Fibroblast of skin of left quadriceps (primary cell): ENCODE results near the gene MREG.
"Not testable (repeated sequence)": the region's sequence is repeated elsewhere in the genome, so short reads cannot be mapped to it uniquely, and the experiment has no call there.

ENCODE experiments used
- DNase-seq, 2 experiments: peaks; one replicate each; pipeline ENCODE4 v3.0.0-alpha.2; 2013; ENCODE audit warnings: low read depth in 2 of 2

Gene MREG

GRCh38 chr2:215961981-215962380 is 51.4 kb downstream of the MREG start:
- DNase-seq, result no peak

DNA sequence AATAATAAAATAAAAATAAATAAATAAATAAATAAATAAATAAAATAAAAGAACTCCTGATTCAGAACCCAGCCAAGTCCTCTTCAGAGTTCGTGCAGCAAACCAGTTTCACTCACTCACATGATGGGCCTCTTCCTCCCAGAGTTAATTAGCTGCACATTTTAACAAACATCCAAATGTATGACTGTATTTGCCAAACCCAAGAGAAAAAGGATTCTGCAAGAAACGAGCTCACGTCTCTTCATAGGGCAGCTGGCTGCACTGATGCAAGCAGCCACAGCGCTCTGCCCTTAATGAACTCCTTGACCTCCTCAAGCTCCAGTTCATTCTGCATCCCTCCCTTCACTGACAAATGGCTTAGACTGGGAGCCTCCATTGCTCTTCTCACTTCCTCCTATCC is 55.1 kb downstream of the MREG start:
- peak; percentile 24 to 34 for DNase-seq

- DNase-seq, result not testable (repeated sequence)
Measured at GRCh38 chr2:215957354-215958122, 55.8 kb downstream of the MREG start.

GRCh38 chr2:215952860-215953637 is 60.3 kb downstream of the MREG start:
- DNase-seq, result no peak

DNA sequence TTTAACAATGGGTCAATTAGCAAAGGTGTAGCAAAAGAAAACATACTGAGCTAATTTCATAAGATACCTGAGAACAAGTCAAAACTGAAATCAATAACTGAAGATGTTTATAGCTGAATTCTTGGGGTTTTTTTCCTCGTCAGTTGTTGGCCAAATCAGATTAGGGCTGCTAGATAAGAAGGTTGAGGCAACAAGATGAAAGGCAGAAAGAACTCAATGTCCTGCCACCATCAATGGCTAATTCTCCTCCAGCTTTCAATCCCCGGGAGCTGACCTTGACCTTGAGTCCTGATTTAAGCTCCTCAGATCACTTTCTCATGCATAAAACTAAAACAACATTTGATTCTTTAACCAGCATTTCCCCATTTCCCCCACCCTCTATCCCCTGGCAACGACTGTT is 61.8 kb downstream of the MREG start:
- no peak for DNase-seq

- DNase-seq, result no peak
Measured at GRCh38 chr2:215949991-215950404, 63.4 kb downstream of the MREG start.

DNA sequence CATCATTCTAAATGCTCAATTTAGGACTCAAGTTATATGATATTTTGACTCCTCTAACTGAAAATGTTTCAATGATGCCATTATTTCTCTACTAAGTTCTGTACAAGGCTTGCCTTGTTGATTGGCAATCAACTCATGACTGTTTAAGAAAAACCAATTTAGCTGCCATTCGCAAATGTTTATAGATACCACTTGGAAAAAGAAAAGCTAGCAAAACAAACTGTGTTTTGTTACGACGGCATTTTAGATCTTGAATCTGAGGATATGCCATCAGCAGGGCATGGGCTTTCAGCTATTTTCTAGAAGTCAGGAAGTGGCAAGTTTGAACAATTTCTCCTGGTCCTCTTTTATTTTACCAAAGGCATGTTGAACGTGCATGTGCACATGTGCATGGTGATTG is 65.3 kb downstream of the MREG start:
- DNase-seq, result no peak

GRCh38 chr2:215946586-215946985 is 66.8 kb downstream of the MREG start:
- DNase-seq, result no peak

- DNase-seq, result no peak
Measured at GRCh38 chr2:215942194-215942593, 71.2 kb downstream of the MREG start.

DNA sequence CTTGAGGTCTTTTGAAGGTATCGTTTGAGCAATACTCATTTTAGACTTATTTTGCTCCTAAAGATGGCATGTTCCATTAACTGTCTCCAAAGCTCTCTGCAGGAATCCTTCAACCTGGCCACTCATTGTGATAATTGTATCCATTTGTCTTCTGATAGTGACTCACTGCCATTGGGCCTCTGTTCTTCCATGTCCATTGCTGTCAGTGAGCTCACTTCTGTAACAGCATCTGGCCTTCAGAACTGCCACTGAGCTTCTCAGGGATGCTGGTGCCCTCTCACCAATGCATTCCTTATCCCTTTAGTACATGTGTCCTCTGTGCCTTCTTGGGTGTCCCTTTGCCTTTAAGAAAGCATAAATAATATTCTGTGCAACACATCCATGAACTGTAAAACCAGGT is 71.6 kb downstream of the MREG start:
- no peak for DNase-seq

DNA sequence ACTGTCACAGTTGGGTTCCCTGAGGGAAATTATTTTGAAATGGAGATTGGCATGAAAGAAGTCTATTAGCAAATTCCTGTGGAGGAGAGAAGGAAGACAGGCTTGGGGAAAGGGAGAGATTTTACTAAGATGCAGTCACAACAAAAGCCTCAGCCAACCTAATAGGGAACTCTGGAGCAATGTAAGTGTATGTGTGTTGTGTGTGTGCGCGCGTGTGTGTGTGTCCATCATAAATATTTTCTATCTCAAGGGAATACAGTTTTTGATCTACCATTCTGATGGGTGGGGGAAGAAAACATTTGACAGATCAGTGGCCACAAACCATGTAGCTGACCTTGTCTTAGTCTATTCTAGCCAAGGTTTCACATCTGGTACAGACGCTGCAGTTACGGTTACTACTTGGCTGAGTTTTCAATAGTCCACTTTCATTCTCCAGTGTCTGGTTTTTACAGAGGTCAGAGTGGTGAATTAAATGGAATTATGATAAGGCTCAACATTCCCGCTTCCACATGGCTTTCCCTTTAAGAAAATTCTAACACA is 72.6 kb downstream of the MREG start:
- DNase-seq, result no peak

DNA sequence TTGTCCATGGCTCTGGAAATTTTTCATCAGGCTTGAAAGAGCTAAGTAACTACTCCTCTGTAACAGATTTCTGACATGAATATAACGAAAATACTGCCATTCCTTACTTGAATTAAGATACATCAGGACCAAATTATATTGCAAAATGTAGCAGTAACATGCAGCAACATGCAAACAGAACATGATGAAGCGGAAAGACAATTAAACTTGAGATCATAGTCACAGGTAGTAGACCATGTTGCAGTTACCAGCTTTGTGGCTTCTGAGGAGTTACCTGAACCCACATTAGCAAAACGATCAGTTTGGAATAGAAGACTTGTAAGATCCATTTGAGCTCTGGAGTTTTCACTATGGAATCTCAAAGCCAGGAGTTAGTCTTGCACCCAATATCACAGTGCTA is 76.2 kb downstream of the MREG start:
- no peak for DNase-seq

GRCh38 chr2:215933151-215933550 is 80.2 kb downstream of the MREG start:
- no peak for DNase-seq

DNA sequence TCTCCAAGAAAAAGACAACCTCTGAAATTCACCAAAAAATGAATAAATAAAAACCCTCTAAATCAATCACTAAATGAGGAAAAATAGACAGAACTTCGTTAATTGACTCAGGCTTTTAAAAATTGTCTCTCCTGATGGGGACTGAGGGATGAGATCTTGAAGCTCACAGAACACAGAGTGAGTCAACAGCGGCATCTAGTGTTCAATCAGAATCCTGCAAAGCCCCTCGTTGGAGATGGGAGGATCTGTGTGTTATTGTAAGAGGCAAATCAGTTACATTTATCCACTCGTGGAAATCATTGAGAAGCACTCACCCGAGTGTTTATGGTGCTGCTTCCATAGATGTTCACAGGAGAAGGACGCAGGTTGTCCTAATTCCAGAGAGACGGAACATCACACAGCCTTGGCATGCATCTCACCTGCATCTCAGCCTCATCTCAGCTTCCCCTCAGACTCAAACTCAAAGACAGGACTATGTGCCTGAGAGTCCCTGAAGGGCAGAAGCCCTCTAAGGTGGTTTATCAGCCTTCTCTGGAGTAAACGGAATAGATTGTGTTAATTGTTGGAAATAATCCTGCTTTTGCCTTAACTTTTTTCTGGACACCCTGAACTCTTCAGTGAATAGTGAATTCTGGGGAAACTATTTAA is 82.0 kb downstream of the MREG start:
- peak; percentile 57 to 61 for DNase-seq

DNA sequence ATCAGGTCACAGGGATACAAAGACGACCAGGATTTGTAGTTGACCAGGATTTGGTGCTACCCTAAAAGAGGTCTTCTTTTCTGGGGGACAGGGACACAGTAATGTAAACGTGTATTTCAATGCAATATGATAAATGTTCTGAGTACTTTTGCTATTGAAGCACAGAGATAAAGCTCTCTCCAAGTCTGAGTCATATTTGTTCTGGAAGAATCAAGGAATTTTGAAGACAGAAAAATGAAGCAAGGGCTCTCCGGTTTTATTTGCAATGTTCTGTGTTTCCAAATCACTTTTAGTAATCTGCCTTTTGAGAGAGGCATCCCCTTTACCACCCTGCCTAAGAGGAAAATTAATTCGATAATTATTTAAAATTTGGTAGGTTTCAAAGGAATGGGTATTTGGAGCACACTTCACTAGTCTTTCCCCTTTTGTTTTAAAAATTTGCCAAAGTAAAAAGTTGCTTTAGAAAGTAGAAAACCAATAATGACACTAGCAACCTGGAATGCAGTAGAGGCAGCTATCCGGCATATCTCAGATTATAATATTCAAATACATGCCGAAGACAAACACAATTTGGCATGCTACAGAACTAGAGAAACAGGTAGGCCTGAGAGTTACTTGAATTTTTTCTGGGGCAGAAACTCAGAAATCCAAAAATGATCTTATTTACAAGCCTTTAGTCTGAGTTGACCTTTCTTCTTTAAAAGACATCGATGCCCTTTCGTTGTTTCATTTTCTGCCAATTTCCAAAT is 82.7 kb downstream of the MREG start:
- no peak for DNase-seq

- no peak for DNase-seq
Measured at GRCh38 chr2:215929602-215930335, 83.6 kb downstream of the MREG start.

DNA sequence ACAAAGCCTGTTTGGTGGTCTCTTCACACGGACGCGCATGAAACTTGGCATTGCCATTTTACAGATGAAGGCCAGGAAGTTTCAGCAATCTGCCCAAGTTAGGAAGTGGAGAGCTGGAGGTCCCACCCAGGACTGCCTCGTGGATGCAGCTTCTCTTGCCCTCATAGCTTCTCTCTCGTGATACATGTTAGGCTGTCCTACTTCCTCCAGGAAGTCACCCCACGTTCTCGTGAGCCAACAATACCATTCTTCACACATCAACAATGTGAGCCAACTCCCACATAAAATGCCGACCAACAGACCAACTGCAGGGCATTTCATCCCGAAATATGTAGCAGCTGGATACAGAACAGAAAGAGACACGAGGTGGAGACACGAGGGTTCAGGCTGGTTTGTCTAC is 85.3 kb downstream of the MREG start:
- DNase-seq, result no peak

- DNase-seq, result not testable (repeated sequence)
Measured at GRCh38 chr2:215926992-215927391, 86.4 kb downstream of the MREG start.

GRCh38 chr2:215921895-215922294 is 91.5 kb downstream of the MREG start:
- peak; percentile 80 to 83 for DNase-seq

GRCh38 chr2:215920244-215921100 is 92.9 kb downstream of the MREG start:
- DNase-seq, result peak; percentile 66 to 69
